Measurements from ENCODE around the gene LIG3.

Gene LIG3

DNA sequence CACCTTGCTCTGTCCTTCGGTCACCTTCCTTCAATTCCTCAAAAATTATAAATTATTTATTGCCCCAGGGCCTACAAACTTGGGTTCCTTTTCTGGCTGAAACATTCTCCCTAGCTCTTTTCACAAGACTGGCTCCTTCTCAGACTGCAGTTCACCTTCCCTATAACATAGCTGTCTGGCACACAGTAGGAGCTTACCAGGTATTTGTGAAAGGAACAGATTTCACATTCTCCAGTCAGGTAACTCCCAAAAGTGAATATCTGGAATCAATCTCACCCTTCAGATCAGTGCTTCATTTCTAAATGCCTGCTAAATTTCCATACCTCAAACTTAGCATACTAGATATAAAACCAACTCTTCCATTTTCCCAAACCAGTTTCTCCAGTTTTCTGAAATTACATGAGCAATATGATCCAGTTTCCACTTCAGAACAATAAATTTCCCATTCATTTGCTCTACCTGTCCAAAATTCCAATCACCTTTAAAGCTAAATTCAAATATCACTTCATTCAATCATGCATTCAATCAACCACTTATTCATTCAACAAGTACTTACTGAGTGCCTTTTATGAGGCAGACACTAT, 77.1 kb downstream of the LIG3 start:
- no peak for DNase-seq (ENCODE audit: low spot score in 2 of 2)
- H3K4me1 ChIP-seq: peaks cover 7% of the 10 kb centered on the region; the same call in 1 of the 2 replicates
- no peak overlapping the region for H3K4me3 ChIP-seq
- H3K27me3 ChIP-seq (ENCODE audit: low read depth): no peaks in the 10 kb centered on the region
- no peaks in the 10 kb centered on the region for H3K36me3 ChIP-seq (replicated peaks)
- no peaks in the 10 kb centered on the region for H3K9me3 ChIP-seq
- in situ Hi-C loops (cut with MboI; ENCODE audit: low sequenced_read_pairs): no loop called here

Measured in HAP-1 (cell line).